Smooth muscle cell (in vitro differentiated cells): ENCODE data around the gene OSM. TPM values are rescaled to one million over a fixed set of nuclear protein-coding genes. Genes with fewer than 3 reads are reported as not detected.
A peak's percentile ranks its signal among the peaks of the same experiment; 100 is the strongest.

Experiments used
- DNase-seq: peaks from one replicate; lab custom pipeline; 2025; ENCODE audit not compliant: unreplicated experiment; lab: John Stamatoyannopoulos, UW
- H2AFZ ChIP-seq: fragments of 200-600 bp; sonication (generic); 2 replicates; pipeline ENCODE4 v1.6.0; 2016; ENCODE audit warnings: antibody characterized with exemption, low read depth, mild to moderate bottlenecking
- H3F3A ChIP-seq: fragments of 200-600 bp; sonication (generic); 2 replicates; pipeline ENCODE4 v1.6.0; 2017; ENCODE audit warnings: antibody characterized with exemption, low read depth
- H3K27ac ChIP-seq: fragments of 200-600 bp; sonication (generic); 2 replicates; pipeline ENCODE4 v1.5.1; 2016; ENCODE audit warnings: low read depth, mild to moderate bottlenecking
- H3K27me3 ChIP-seq: fragments of 200-600 bp; sonication (generic); 2 replicates; pipeline ENCODE4 v1.6.1; 2016; ENCODE audit warnings: low read depth, mild to moderate bottlenecking
- H3K36me3 ChIP-seq: fragments of 200-600 bp; sonication (generic); 2 replicates; pipeline ENCODE4 v1.5.1; 2016; ENCODE audit warnings: low read depth
- H3K4me1 ChIP-seq: fragments of 200-600 bp; sonication (generic); 2 replicates; pipeline ENCODE4 v1.5.1; 2016; ENCODE audit warnings: low read depth
- H3K4me2 ChIP-seq: fragments of 200-600 bp; sonication (generic); 2 replicates; pipeline ENCODE4 v1.6.0; 2016; ENCODE audit warnings: mild to moderate bottlenecking
- H3K4me3 ChIP-seq: fragments of 200-600 bp; sonication (generic); 2 replicates; pipeline ENCODE4 v1.5.1; 2016; ENCODE audit warnings: mild to moderate bottlenecking
- H3K79me2 ChIP-seq: fragments of 200-600 bp; sonication (generic); 2 replicates; pipeline ENCODE4 v1.6.0; 2016; ENCODE audit warnings: low read depth, mild to moderate bottlenecking
- H3K9ac ChIP-seq: fragments of 200-600 bp; sonication (generic); 2 replicates; pipeline ENCODE4 v1.6.0; 2016; ENCODE audit warnings: low read depth
- H3K9me3 ChIP-seq: fragments of 200-600 bp; sonication (generic); replicated peaks from 2 replicates; pipeline ENCODE4 v1.5.1; 2016; ENCODE audit warnings: low read depth
- H4K20me1 ChIP-seq: fragments of 200-600 bp; sonication (generic); 2 replicates; pipeline ENCODE4 v1.6.0; 2016; ENCODE audit warnings: low read depth
- WGBS: methylation state at CpG from one replicate; pipeline ENCODE4 v1.1.7; 2016; ENCODE audit warnings: low lambda C conversion rate; 5-methylcytosine and 5-hydroxymethylcytosine counted together
- polyA plus RNA-seq: library from polyadenylated mRNA; unstranded; fragments of >200 nt; fragmentation: Nextera tagmentation; extraction: Ambion mirVana; gene quantifications from 2 replicates; pipeline ENCODE4 v1.2.1, GENCODE V29; 2016
- total RNA-seq: library from RNA; depleted of rRNA; stranded (reverse); fragments of >200 nt; gene quantifications from 2 replicates; pipeline ENCODE4 v1.2.3, GENCODE V29; 2014
- TF ChIP-seq, protein P1 (sequence below): fragments of 200-600 bp; sonication (generic); IDR thresholded peaks from 2 replicates; pipeline ENCODE4 v1.5.1; 2017; ENCODE audit warnings: borderline replicate concordance, mild to moderate bottlenecking, antibody characterized with exemption; ENCODE audit not compliant: insufficient read depth, poor library complexity, severe bottlenecking

The OSM gene
- total and polyA plus RNA-seq, 2 experiments from 2014 or later = 0.14 to 0.27 TPM

DNA sequence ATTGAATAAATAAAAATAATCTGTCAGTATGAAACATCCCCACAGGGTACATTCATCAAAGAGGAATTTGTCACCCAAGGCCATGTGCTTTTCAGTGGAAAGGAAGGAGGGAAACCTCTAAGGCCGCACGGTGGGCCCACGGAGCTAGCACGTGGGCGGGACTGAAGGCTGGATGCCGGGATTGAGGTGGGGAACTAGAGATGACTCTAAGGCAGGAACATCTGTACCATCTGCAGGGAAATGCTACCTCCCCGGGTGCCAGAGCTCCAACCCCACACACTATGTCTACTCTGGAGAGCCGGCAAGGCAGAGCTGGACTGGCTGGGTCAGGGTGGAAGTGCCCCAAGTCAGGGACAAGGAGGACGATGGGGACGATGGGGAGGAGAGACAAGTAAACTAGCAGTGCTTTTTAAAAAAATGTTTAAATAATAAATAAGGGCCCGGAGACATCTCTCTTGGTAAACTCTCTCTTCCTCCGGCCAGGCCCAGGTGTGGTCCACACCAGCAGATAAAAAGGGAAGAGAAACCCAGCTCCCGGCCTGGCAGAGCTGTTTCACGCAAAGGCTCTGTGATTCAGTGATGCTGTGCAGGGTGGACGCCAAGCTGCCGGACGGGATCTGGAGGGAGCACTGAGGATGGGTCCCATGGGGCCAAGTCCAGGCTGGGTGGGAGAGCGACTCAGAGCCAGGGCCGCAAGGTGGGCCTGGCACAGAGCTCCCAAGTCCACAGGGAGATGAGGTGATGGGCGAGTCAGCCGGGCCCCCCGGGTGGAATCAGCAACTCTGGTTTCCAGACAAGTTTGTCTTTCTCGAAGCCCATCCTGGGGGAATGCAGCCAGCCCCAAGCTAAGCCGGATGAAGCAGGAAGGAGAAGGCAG, 25.9 kb downstream of the OSM start:
- Histone ChIP-seq H2AFZ (no peak overlapping the region), H3K9ac (no peak overlapping the region), H3F3A (peaks cover 29% of the 10 kb centered on the region), H3K4me2 (peak overlapping the region; percentile 28), H4K20me1 (no peaks in the 10 kb centered on the region), H3K27ac (peak overlapping the region; percentile 94), H3K27me3 (no peaks in the 10 kb centered on the region), H3K4me1 (peaks cover 19% of the 10 kb centered on the region), H3K79me2 (peaks cover 30% of the 10 kb centered on the region), H3K4me3 (no peak overlapping the region), H3K36me3 (no peaks in the 10 kb centered on the region), H3K9me3 (no peaks in the 10 kb centered on the region)
- WGBS = 76% methylated on average over 24 of the region's 24 CpGs
- TF ChIP-seq, protein P1, sequence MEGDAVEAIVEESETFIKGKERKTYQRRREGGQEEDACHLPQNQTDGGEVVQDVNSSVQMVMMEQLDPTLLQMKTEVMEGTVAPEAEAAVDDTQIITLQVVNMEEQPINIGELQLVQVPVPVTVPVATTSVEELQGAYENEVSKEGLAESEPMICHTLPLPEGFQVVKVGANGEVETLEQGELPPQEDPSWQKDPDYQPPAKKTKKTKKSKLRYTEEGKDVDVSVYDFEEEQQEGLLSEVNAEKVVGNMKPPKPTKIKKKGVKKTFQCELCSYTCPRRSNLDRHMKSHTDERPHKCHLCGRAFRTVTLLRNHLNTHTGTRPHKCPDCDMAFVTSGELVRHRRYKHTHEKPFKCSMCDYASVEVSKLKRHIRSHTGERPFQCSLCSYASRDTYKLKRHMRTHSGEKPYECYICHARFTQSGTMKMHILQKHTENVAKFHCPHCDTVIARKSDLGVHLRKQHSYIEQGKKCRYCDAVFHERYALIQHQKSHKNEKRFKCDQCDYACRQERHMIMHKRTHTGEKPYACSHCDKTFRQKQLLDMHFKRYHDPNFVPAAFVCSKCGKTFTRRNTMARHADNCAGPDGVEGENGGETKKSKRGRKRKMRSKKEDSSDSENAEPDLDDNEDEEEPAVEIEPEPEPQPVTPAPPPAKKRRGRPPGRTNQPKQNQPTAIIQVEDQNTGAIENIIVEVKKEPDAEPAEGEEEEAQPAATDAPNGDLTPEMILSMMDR = no peak
- DNase-seq = no peak

DNA sequence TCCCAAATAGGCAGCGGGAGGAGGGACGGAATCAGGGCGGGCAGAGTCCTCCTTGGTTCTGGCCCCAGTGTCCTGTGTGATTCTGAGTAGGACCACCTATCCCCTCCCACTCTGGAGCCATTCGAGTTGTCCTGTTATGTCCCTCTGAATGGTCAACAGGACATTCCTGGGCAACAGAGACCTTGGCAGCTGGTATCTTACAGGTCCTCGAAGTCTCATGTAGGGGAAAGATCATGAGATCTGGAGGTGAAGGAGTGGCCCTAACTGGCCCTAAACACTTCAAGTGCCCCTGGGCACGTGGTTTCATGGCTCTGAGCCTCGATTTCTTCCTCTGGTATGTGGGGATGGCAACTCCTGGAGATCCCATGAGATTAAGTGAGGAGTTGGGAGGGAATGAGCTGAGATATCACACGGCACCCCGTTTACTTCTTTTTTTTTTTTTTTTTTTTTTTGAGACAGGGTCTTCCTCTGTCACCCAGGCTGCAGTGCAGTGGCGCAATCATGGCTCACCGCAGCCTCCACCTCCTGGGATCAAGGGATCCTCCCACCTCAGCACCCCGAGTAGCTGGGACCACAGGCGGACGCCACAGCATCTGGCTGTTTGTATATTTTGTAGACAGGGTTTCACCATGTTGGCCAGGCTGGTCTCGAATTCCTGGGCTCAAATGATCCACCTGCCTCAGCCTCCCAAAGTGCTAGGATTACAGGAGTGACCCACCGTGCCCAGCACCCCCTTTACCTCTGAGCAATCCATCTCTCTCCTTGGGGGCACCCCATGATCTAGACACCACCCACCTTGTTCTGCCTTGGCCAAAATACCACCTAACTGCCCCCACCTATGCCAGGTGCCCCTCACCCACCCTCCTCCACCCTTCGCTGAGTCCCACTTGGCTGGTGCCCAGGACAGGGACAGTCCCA, 26.9 kb downstream of the OSM start:
- peak overlapping the region; percentile 94 for H3K27ac ChIP-seq
- H4K20me1 ChIP-seq = no peaks in the 10 kb centered on the region
- H3K9ac ChIP-seq = no peak overlapping the region
- TF ChIP-seq, protein P1 = no peak
- H3K27me3 ChIP-seq = no peaks in the 10 kb centered on the region
- peaks cover 38% of the 10 kb centered on the region for H3F3A ChIP-seq
- no peak overlapping the region for H2AFZ ChIP-seq
- no peak overlapping the region for H3K4me2 ChIP-seq
- no peaks in the 10 kb centered on the region for H3K9me3 ChIP-seq
- no peak overlapping the region for H3K4me3 ChIP-seq
- DNase-seq = no peak
- H3K36me3 ChIP-seq = no peaks in the 10 kb centered on the region
- WGBS = 92% methylated on average over 17 of the region's 17 CpGs
- H3K79me2 ChIP-seq = peaks cover 19% of the 10 kb centered on the region
- H3K4me1 ChIP-seq = peaks cover 25% of the 10 kb centered on the region

DNA sequence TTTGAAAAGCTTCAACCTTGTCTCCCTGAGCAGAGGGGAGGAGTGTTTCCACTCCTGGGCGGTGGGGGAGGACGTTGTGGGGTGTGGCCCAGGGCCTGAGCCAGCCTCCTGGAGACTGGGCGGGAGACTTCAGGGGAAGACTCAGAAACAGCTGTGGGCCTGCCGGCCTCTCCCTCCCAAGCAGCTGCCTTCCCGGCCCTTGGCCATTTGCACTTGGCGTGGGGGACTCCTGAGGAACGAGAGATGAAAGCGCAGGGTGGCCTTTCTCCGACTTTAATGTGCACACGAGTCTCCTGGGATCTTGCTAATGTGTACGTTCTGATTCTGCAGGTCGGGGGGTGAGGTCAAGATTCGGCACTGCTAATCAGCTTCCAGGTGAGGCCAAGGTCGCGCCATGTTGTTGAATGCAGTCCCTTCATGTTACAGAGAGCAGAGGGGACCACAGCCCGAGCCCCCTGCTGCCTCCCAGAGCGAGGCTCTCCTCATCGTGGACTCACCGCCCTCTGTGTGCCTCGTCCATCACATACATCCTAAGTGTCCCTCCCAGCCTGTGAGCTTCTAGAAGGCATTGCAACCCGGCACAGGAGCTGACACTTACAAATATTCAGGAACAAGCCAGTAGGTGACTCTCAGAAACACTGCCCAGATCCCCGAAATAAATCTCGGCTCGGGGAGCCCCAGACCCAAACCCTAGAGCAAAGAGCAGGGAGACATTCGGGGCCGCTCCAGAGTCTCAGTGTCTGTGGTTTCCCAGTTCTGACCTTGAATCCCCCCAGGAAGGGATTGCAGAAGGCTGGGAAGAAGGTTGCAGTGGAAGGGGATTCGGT, 27.8 kb downstream of the OSM start:
- H3K4me3 ChIP-seq = no peak overlapping the region
- H3K79me2 ChIP-seq = peaks cover 12% of the 10 kb centered on the region
- H3K9ac ChIP-seq = peak overlapping the region; percentile 40
- H4K20me1 ChIP-seq = no peaks in the 10 kb centered on the region
- H3K27me3 ChIP-seq = no peaks in the 10 kb centered on the region
- WGBS = 71% methylated on average over 27 of the region's 27 CpGs
- peaks cover 38% of the 10 kb centered on the region for H3F3A ChIP-seq
- no peak overlapping the region for H2AFZ ChIP-seq
- DNase-seq = no peak
- no peaks in the 10 kb centered on the region for H3K36me3 ChIP-seq
- TF ChIP-seq, protein P1 = no peak
- H3K4me1 ChIP-seq = peaks cover 28% of the 10 kb centered on the region
- no peaks in the 10 kb centered on the region for H3K9me3 ChIP-seq
- H3K27ac ChIP-seq = peak overlapping the region; percentile 94
- H3K4me2 ChIP-seq = peak overlapping the region; percentile 15
